HG03432 (cell line): ENCODE results near the gene CPNE9.
"Not testable (repeated sequence)": the region's sequence is repeated elsewhere in the genome, so short reads cannot be mapped to it uniquely, and the experiment has no call there.

Source experiments
- ATAC-seq: cut with Tn5 transposase; IDR thresholded peaks from one replicate; pipeline ENCODE4 v1.9.1; 2021; ENCODE audit warnings: mild to moderate bottlenecking, moderate library complexity; ENCODE audit not compliant: unreplicated experiment

Gene CPNE9

DNA sequence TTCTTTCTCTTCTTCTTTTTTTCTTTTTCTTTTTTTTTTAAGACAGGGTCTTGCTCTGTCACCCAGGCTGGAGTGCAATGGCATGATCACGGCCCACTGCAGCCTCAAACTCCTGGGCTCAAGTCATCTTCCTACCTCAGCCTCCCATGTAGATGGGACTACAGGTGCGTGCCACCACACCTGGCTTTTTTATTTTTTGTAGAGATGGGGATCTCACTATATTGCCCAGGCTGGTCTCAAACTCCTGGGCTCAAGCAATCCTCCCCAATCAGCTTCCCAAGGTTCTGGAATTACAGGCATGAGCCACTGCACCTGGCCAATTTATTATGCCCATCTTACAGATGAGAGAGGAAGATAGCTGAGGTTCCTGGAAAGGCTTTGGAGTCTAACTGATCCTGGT lies 67.4 kb downstream of the CPNE9 start:
- ATAC-seq: not testable (repeated sequence)

DNA sequence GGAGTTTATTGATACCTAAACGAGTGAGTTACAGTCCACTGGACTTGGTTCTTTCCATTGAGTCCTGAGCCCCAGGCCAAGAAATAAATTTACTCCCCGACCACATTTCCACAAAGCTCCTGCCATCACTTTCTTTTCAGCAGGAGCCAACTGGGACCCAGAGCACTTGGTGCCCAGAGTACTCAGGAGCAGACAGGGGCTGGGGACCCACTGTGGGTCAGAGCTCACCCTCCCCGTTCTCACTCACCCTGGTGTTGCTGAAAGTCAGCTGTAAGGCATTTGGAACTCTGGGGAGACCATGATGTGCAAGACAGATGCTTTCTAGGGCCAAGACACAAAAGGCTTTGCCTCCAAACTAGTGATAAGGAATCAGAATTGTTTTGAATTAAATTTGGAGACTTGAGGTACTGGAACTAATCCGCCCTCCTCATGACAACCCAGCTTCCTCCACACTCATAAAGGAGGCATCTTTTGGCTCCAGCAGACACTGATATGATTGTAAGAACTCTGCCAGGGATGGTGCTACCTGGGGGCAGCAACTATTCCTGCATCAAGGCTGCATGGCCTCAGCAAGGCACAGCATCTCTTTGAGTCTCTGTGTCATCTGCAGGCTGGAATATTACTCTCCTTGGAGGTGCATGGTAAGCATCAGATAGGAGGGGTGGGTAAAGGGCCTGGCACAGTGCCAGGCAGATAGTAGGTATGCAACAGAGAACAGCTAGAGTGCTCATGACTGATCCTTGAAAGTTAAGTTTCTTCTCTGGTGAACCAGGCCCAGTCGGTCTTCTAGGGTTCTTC lies 73.5 kb downstream of the CPNE9 start:
- no peak for ATAC-seq

DNA sequence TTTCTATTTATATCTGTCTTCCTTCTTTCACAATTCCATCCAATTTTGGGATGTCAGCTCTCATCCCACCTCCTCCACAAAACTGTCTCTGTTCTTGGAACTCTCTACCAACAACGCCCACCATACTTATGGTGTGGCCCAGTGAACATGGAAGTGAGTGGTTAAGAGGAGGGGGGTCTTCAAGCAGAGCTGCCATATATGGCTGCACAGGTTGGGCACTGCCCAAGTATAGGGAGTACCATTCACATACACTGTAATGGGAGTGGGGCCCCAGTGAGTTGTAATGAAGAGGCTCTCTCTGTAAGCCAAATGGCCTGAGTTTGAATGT lies 74.0 kb downstream of the CPNE9 start:
- no peak for ATAC-seq

DNA sequence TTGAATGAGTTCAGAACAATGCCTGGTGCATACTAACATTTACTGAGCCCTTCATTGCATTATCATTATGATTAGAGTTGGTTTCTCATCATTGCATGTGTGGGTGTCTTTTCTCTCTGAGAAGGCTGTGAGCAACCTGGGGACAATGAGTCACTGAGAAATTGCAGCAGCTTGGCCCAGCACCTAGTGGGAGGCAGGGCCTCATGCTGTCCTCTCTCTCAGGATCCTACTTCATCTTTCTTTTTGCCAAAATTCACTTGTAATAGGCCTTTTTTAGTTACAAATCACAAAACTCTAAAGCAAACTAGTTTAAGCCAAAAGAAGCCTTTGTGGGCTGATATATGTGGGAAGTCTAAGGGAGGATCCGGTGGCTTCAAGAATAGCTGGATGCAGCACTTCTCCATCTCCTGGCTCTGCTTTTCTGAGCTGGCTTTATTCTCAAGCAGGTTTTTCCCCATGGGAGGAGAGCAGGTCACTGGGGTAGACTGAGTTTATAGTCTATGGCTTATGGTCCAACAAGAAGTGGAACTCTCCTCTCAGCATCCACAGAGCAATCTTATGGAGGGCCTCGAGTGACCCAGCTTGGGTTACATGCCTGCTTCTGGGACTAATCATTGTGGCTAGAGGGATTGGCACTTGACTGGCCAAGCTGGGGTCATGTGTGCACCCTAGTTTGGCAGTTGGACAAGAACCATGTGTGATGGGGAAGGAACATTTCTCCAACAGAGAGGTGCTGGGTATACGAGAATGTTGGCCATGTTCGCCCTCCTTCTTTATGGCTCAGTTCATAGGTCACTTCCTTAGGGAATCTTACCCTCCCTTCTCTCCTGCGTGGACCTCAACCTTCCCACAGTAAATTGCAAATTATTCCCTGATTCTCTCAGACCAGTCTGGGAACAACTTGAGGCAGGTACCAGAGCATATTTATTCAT lies 74.8 kb downstream of the CPNE9 start:
- ATAC-seq: no peak

DNA sequence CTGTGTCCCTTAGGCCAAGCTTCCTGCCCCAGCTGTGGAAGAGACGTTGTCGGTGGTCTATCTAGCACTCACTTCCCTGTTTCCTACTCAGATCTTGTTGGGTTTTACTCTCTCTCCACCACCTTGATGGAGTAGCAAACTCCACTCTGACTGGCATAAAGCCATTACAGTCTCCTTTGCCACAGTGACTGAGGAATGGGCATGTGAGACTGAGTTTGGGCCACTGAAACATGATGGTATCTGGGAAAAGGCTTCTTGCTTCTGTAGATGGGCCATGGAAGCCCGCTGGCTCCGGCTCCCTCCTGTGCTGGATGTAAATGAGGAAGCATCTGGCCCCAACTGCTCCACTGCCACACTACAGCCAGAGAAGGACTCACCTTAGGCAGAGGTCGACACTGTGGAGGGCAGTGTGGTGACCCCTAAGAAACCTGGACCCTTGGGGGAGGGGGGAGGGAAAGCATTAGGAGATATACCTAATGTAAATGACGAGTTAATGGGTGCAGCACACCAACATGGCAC lies 75.5 kb downstream of the CPNE9 start:
- ATAC-seq: no peak
